HG02885 (cell line): ENCODE results near the gene MARK2.
"Not testable (repeated sequence)": the region's sequence is repeated elsewhere in the genome, so short reads cannot be mapped to it uniquely, and the experiment has no call there.

Source experiments
- ATAC-seq: cut with Tn5 transposase; IDR thresholded peaks from one replicate; pipeline ENCODE4 v1.9.1; 2021; ENCODE audit warnings: mild to moderate bottlenecking; ENCODE audit not compliant: unreplicated experiment, poor library complexity

The MARK2 gene

DNA sequence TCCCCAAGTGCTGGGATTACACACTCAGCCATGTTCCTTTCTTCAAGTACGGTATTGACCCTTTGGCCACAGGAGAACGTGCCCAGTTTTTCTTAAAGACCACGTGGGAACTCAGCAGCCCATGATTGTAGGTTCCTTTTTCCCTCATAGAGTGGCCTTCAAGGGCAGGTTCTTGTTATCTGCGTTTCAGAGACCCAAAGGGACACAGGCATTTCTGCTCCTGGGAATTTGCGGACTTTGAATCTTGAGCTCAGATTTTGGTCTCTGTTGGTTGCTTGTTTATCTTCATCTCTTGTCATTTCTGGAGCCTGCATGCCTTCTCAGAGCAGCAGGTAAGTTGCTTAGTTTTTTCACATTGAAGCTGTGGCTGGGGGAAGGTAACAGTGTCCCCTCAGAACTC is 12.0 kb downstream of the MARK2 start:
- no peak for ATAC-seq

DNA sequence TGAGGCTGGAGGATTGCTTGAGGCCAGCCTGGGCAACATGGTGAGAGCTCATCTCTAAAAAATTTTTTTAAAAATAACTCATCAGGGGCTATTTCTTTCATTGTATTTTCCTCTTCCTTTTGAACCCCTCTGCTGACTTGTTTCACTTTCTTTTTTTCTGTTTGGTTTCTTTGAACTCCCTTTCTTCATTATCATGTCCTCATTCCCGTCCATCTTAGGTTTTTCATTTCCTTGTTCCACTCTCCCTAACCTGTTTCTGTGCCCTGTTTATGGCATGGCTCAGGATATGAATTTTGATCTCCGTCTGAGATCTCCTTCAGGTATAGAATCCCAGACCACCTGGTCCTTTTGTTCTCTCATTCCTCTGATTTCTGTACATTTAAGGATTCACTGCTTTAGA is 12.5 kb downstream of the MARK2 start:
- ATAC-seq: no peak

DNA sequence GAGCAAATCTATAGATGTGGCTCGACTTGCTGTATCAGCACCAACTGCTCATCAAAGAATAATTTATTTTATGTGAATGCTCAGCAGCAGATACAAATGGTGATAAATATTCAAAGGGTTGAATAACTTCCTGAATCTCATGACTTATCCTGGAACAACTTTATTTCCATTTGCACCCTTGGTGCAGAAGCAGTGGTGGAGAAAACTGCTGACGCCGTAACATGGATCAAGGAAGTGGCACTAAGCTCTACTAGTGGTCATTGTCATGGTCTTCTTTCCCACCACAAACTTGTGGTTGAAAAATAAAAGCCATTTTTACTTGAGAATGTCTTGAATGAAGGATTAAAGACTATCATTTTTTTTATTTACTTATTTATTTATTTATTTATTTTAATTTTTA is 14.6 kb downstream of the MARK2 start:
- ATAC-seq: no peak

DNA sequence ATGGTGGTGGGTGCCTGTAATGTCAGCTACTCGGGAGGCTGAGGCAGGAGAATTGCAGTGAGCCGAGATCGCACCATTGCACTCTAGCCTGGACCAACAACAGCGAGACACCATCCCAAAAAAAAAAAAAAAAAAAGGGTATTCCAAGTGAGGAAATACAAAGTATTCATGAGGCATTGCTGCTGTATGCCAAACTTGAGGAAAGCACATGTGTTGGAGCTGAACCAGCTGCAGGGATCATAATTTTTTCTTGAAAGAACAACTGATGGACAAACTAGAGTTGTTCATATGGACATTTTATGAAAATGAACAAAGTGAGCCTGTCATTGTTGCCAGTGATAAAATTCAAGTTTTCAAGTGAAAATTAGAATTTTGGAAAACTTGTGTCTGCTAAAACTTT is 15.8 kb downstream of the MARK2 start:
- no peak for ATAC-seq

DNA sequence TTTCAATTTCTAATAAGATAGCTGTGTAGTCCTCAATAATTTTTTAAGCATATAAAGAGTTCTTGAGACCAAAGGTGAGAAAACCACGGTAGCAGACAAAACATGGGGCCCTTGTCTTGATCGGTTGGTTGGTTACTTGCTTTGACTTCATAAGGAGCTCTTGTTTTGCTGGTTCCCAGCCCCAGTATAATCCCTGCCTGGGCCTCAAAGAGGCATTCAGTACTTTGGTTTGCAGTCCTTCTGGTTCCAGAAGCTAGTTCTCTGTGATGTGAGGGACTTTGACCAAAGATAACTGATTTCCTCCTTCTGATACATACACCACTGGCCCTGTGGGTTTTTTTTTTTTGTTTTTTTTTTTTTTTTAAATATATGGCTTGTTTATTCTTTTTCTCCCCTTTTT is 17.1 kb downstream of the MARK2 start:
- no peak for ATAC-seq

DNA sequence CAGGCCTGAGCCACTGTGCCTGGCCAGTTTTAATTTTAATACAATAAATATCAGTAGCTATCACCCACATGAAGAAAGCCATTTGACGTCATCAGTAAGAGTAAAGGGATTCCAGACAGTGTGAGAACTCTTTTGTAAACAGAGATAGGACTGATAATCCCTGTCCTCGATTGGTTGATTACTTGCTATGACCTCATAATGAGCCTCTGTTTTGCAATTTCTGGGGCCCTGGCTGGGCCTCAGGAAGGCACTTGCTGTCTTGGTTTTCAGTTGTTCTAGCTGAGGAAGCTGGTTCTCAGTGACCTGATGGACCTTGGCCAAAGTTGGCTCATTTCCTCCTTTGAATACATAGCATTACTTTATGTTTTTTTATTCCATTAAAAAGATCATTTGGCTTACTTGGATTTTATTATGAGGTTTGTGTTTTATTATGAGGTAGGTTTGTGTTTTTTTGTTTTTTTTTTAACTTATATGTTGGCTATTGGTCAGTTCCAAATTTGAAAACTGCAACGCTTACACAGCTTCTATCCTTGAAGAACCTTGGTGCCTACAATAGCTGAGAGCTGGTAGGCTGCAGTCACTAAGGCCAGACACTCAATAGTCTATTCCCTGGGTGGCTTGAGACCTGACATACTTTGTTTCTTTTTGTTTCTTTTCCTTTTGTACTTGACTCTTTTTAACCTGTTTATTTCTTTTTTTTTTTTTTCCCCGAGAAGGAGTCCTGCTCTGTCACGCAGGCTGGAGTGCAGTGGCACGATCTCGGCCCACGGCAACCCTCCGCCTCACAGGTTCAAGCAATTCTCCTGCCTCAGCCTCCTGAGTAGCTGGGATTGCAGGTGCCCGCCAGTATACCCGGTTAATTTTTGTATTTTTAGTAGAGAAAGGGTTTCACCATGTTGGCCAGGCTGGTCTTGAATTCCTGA is 20.0 kb downstream of the MARK2 start:
- ATAC-seq: no peak

DNA sequence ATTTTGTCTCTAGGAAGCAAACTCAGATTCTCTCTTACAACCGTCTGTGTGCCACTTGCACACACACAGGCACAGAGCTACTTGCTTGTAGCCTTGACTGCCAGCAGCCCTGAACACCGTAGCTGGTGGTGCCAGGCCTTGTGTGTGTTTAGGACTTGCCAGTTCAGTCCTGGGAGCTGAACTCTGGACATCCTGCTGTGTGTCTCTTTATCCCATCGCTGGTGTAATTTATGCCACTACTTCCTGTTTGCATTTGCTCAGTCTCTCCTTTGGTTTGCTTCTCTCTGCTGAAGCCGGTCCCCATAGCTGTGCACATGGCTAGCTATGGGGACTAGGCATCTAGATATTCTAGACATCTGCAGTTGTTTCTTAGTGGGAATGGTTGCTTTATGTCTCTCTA is 24.0 kb downstream of the MARK2 start:
- ATAC-seq: no peak

- ATAC-seq: not testable (repeated sequence)
Measured at GRCh38 chr11:63863620-63864019, 24.7 kb downstream of the MARK2 start.

GRCh38 chr11:63866211-63866610 is 27.3 kb downstream of the MARK2 start:
- ATAC-seq: peak; percentile 59

DNA sequence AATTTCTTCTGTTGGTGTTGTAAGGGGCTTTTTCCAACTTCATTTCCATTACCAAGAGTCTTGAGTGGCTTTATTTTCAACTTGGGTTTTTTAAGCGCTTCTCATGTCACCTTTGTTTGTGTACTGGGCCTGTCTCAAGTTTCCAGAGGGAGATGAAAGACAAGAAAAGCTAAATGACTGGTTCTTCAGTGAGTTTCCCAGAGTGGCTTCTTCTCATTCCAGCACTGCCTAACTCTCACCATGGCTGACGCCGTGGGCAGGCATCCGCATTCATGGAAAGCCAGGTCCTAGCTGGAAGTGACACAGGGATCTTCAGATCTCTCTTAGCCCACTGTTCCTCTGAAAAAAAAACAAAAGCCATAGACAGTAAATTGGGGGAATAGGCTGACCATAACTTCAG is 28.6 kb downstream of the MARK2 start:
- no peak for ATAC-seq

DNA sequence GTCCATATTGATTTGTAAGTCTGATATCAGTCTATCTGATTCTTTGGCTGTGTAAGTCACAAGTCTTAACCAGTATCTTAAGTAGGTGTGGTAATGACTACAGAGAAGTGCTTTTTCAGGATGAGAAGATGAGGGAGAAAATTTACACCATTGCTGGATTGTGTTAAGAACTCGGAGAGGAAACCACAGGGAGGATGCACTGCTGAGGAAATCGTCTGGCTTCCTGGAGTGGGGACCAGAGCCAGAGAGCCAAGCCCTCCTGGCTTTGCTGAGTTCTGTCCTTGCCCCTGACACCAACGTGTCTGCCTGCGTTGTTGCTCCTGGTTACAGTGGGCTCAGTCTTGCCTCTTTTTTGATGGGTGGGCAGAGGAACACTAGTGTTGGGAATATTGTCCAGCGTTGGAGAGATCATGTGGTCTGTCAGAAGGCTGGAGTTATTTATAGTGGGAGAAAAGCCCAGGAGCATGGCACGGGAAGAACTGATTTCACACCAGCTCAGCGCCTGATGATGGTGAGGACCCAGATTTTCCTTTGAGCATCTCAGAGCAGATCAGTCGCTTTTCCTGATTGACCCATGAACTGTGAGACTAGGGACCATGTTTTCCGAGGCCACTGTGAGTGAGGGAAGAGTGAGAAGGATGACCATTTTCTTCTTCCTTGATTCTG is 29.6 kb downstream of the MARK2 start:
- no peak for ATAC-seq

DNA sequence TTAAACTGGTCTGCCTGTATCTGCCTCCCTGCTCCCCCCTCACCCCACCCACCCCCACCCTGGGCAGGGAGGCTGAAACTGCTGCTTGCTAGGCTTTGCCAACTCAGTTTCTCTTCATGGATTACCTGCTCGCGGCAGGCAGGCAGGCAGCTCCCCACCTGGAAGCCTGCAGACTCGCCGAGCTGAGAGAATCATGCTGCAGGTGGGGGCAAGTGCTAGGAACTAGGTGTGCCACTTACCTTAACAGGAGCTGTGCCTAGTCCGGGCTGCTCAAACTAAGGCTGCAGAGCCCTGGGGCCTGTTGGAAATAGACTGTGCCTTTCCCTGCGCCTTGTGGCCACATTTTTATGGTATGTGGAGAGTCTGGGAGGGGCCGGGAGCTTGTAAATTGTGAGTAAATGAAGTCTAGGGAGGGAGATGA is 30.3 kb downstream of the MARK2 start:
- ATAC-seq: no peak

DNA sequence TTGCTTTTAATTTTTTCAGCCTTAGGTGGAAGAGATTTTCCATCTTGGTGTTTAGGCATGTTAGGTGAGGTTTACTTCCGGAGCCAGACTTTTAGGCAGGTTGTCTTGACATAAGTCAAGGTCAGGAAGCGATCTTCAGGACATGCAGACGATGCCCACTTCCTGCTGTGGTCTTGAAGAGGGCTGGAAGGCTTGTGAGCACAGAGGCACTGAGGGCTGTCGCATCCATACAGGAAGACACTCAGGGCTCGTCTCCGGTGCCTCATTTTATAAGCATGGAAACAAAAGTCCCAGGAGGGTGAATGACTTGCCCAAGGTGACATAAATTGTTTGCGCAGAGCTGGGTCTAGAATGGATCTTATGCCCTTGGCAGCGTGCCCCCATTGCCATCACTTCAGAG is 30.8 kb downstream of the MARK2 start:
- no peak for ATAC-seq

DNA sequence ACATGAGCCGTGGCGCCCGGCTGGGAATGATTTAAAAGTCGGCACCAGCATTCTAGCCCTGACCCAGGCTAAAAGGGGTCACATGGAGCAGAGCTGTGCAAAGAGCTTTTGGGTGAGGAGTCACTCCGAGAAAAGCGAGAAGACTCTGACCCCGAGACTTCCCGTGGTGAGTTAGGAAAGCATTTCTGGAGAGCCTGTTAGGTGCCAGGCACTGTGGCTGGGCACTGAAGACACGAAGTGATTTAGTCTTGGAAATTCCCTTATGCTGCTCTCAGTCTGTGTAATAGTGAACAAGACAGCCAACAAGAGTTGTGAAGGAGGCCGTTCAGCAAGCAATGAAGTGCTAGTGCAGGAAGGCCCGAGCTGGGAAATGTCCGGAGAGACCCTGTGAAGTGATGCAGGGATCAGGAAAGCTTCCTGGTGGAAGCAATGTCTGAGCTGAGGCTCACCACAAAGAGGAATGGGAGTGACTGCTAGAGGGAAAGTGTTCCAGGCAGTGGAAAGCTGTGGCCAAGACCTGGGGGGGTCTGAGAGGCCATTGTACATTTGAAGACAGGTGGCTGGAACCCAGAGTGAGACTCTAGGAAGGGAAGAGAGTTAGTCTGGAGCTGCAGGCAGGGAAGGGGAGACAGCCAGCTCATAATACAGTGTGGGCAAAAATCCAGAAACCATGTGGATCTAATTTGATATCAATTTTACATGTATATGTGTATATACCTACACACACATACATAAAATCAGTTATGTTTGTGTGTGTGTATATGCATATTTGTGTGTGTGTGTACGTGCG is 31.6 kb downstream of the MARK2 start:
- ATAC-seq: no peak

GRCh38 chr11:63871962-63872799 is 33.3 kb downstream of the MARK2 start:
- ATAC-seq: peak; percentile 86

DNA sequence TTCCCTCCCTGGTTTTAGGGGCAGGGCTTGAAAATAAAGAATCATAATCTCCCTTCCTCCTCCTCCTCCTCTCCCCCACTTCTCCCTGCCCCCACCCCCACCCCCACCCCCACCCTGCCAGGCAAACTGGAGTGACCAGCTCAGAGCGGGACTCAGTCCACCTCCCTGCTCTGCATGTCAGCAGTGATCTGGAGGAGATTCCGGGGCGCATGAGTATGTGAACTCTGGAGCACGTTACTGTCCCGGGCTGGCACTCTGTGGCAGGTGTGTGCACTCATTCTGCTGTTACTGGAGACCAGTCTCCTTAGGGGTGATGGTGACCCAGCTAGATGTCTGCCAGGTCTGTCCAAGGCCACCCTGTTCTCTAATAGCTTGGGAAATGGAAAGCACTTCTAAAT is 33.9 kb downstream of the MARK2 start:
- no peak for ATAC-seq

DNA sequence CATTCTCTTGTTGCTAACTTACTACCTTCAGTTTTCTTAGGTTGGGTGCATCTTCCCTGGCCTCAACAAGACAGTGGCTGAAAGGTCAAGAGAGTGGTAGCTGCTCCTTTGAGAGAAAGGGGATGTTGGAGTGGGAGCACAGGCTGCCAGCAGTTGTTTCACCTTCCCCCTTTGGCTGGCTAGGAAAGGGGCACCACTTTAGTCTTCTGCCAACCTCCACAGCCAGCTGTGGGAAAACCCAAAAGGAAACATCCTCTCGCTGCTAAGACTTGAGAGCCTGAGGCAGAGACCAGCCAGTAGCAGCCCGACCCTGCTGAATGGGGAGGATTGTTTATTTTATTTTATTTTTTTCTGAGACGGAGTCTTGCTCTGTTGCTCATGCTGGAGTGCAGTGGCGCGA is 34.4 kb downstream of the MARK2 start:
- ATAC-seq: no peak

DNA sequence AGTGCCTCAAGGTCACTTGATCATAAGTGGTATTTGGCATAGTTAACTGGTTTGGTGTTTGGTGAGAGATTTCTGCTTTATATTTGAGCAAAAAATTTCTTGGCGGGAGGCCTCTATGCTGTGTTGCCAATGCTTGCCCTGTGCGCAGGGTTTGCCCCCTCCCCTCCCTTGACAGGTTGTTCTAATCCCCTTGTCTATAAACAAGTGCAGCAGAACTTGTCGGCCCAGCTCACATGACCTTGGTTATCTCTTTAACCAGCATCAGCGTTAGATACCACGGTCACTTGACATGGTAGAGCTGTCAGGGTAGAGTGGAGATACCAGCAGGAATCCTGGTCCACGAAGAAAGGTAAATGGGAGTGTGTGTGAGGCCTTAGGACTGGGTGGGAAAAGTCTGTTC is 35.6 kb downstream of the MARK2 start:
- ATAC-seq: no peak

GRCh38 chr11:63875506-63876065 is 36.7 kb downstream of the MARK2 start:
- no peak for ATAC-seq

GRCh38 chr11:63876616-63877015 is 37.7 kb downstream of the MARK2 start:
- no peak for ATAC-seq
